ENCODE measurements around the gene RGS18. TPM values are rescaled to one million over a fixed set of nuclear protein-coding genes. Genes with fewer than 3 reads are reported as not detected.

RGS18 gene
- total and polyA plus RNA-seq, 9 of the 15 experiments (the other 6 are each of a cell fraction or from before 2014, with no cell fraction given), result 0.03 to 0.11 (median 0.05) TPM; not detected in 5

GRCh38 chr1:192201303-192201702, 43.0 kb downstream of the RGS18 start:
- Histone ChIP-seq H3K4me2 (ENCODE audit: insufficient read depth, low read length) (no peak overlapping the region), H3K36me3 (ENCODE audit: control insufficient read depth, insufficient read depth, low read length) (no peaks in the 10 kb centered on the region), H4K20me1 (replicated peaks; ENCODE audit: control insufficient read depth, insufficient read depth, low read length) (no peaks in the 10 kb centered on the region), H3K9me1 (ENCODE audit: control insufficient read depth, insufficient read depth, low read length) (no peaks in the 10 kb centered on the region), H3K4me1 (replicated peaks in 1 of 2; ENCODE audit: control insufficient read depth in 2 of 2, insufficient read depth in 2 of 2, low read length in 2 of 2) (no peaks in the 10 kb centered on the region), H3K79me2 (ENCODE audit: control insufficient read depth, insufficient read depth, low read length) (no peaks in the 10 kb centered on the region), H2AFZ (ENCODE audit: low read depth, low read length) (no peak overlapping the region), H3K4me3 (no peak overlapping the region), H3K9ac (ENCODE audit: insufficient read depth in 1 of 2, low read depth in 2 of 2, low read length in 2 of 2) (no peak overlapping the region), H3K9me3 (replicated peaks; ENCODE audit: control insufficient read depth, insufficient read depth, low read depth, low read length) (0 out of 2 replicates have a peak, but pooled peaks cover 5% of the 10 kb centered on the region), H3K27me3 (ENCODE audit: control insufficient read depth in 2 of 2, insufficient read depth in 2 of 2, low read length in 2 of 2) (no peaks in the 10 kb centered on the region), H3K27ac (ENCODE audit: extremely low read depth, low read depth, low read length) (no peak overlapping the region)
- ChIA-PET CTCF (ENCODE audit: low intra/inter-chr PET ratio) (no interaction called here), POLR2A (interaction anchor here (0.6 kb wide), 1 partner anchor 17 kb away, joined by 3 read pairs; no protein-coding TSS in a partner anchor)
- peak in 1 of 4 experiments; percentile 18 for DNase-seq (ENCODE audit: extremely low read depth in 1 of 4, low spot score in 3 of 4)
- no peak for FAIRE-seq
- ATAC-seq, result no peak
- no TSS peak for BruUV-seq (replicated peaks)
- intact Hi-C loops (cut with micrococcal nuclease) (no loop called here), in situ Hi-C loops (cut with MboI) (no loop called here)
- TF ChIP-seq CBX3 (IDR thresholded peaks at IDR 0.05; ENCODE audit: borderline replicate concordance in 1 of 2, low read length in 2 of 2), result peak in 1 of 2 experiments; percentile 89; a peak in 1 of 3 replicates
- no peak for TF ChIP-seq JUNB (CRISPR knock-in tag; conservative IDR thresholded peaks at IDR 0.05)
- no peak for TF ChIP-seq PRDM10 (IDR thresholded peaks at IDR 0.05; ENCODE audit: partially characterized antibody)
- TF ChIP-seq POLR2B (IDR thresholded peaks at IDR 0.05; ENCODE audit: low read depth, partially characterized antibody), result no peak
- TF ChIP-seq ZNF384 (IDR thresholded peaks at IDR 0.05; ENCODE audit: low read depth, low read length), result no peak
- no peak for TF ChIP-seq HSF4 (CRISPR knock-in tag; IDR thresholded peaks at IDR 0.05; ENCODE audit: borderline replicate concordance)
- TF ChIP-seq CBX5 (IDR thresholded peaks at IDR 0.05; ENCODE audit: borderline replicate concordance, low read depth), result peak; percentile 85
- no peak for TF ChIP-seq NR4A1 (CRISPR knock-in tag; IDR thresholded peaks at IDR 0.05)
- TF ChIP-seq NR4A1 (tag; IDR thresholded peaks at IDR 0.05), result no peak
- no peak for TF ChIP-seq CAMTA2 (CRISPR knock-in tag; conservative IDR thresholded peaks at IDR 0.05)
- TF ChIP-seq TEAD4 (IDR thresholded peaks at IDR 0.05; ENCODE audit: low read length), result no peak
- 0 out of 2 replicates have a peak, but pooled peaks have one; percentile 25 for TF ChIP-seq TEAD4 (CRISPR knock-in tag; IDR thresholded peaks at IDR 0.05; ENCODE audit: borderline replicate concordance)
- no peak for TF ChIP-seq DMBX1 (CRISPR knock-in tag; IDR thresholded peaks at IDR 0.05; ENCODE audit: borderline replicate concordance)
- no peak for TF ChIP-seq ZNF639 (CRISPR knock-in tag; conservative IDR thresholded peaks at IDR 0.05 in 1 of 2, IDR thresholded peaks at IDR 0.05 in 1 of 2)
- TF ChIP-seq ZNF212 (CRISPR knock-in tag; IDR thresholded peaks at IDR 0.05), result no peak
- no peak for TF ChIP-seq ZBTB7A (IDR thresholded peaks at IDR 0.05; ENCODE audit: borderline replicate concordance, control insufficient read depth, low read depth, low read length)
- WGBS (ENCODE audit: insufficient coverage, low coverage, missing lambda C conversion rate), result 34% methylated on average over 5 of the region's 5 CpGs
